Measurements from ENCODE around the gene YIF1A. TPM values are rescaled to one million over a fixed set of nuclear protein-coding genes. Genes with fewer than 3 reads are reported as not detected.

Gene YIF1A
- total RNA-seq, 2 experiments from 2014 or later, result 57.2 to 73.4 TPM

DNA sequence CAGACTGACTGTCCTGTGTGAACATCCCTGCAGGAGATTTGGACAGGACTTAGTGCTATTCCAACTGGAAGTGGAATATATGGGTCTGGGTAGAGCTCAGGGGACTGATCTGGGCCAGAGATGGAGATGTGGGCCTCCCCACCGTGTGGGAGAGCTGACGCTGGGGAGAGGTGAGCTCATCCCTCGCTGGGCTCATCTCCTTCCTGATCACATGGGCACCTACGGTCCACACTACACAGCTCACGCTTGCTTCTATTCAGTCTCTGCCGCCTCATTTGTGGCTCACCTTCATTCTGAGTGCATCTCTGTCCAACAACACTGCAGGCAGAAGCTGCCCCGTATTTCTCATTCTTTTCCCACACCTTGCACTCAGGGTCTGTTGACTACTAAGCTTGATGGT, 37.1 kb downstream of the YIF1A start:
- H3K36me3 ChIP-seq (ENCODE audit: insufficient read depth, low read length), result no peaks in the 10 kb centered on the region
- no peaks in the 10 kb centered on the region for H3K9me3 ChIP-seq (ENCODE audit: low read length)
- H3K79me2 ChIP-seq (ENCODE audit: insufficient read depth, low read depth, low read length), result peaks cover 6% of the 10 kb centered on the region; the same call in 1 of the 2 replicates
- ChIA-PET CTCF (ENCODE audit: unreplicated experiment) (no interaction called here), POLR2A (no interaction called here)
- no peak overlapping the region for H2AFZ ChIP-seq (ENCODE audit: low read length)
- no peak for DNase-seq (ENCODE audit: low spot score)
- BruUV-seq (replicated peaks), result no TSS peak
- H3K9me2 ChIP-seq (ENCODE audit: insufficient read depth, low read length), result no peaks in the 10 kb centered on the region
- intact Hi-C loops (cut with micrococcal nuclease; ENCODE audit: unreplicated experiment), result no loop called here
- H3K4me1 ChIP-seq (ENCODE audit: insufficient read depth, low read length, poor library complexity, severe bottlenecking), result peaks cover 8% of the 10 kb centered on the region
- H3K4me2 ChIP-seq (ENCODE audit: low read length), result no peak overlapping the region
- H4K20me1 ChIP-seq (ENCODE audit: insufficient read depth, low read length), result no peaks in the 10 kb centered on the region
- H3K27ac ChIP-seq (ENCODE audit: low read depth, low read length, poor library complexity, severe bottlenecking), result no peak overlapping the region
- no peak for TF ChIP-seq EZH2phosphoT487 (IDR thresholded peaks at IDR 0.05; ENCODE audit: borderline replicate concordance, low read depth, low read length)
- TF ChIP-seq, protein P1, sequence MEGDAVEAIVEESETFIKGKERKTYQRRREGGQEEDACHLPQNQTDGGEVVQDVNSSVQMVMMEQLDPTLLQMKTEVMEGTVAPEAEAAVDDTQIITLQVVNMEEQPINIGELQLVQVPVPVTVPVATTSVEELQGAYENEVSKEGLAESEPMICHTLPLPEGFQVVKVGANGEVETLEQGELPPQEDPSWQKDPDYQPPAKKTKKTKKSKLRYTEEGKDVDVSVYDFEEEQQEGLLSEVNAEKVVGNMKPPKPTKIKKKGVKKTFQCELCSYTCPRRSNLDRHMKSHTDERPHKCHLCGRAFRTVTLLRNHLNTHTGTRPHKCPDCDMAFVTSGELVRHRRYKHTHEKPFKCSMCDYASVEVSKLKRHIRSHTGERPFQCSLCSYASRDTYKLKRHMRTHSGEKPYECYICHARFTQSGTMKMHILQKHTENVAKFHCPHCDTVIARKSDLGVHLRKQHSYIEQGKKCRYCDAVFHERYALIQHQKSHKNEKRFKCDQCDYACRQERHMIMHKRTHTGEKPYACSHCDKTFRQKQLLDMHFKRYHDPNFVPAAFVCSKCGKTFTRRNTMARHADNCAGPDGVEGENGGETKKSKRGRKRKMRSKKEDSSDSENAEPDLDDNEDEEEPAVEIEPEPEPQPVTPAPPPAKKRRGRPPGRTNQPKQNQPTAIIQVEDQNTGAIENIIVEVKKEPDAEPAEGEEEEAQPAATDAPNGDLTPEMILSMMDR (conservative IDR thresholded peaks at IDR 0.05; ENCODE audit: low read length), result no peak
- no peak overlapping the region for H3K4me3 ChIP-seq (ENCODE audit: low read depth, low read length, poor library complexity, severe bottlenecking)

DNA sequence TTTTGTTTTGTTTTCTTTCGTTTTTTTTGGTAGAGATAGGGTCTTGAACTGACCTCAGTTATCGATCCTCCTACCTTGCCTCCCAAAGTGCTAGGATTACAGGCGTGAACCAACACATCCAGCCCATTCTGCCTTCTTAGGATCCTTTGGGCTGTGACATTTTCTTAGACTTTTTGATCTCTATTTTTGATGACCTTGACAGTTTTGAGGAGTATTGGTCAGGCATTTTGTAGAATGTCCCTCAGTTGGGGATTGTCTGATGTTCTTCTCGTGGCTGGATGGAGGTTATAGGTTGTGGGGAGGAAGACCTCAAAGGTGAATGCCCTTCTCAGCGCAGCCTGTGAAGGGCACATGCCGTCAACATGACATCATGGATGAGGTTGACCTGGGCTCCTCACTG, 40.0 kb downstream of the YIF1A start:
- no peak overlapping the region for H3K27ac ChIP-seq (ENCODE audit: low read depth, low read length, poor library complexity, severe bottlenecking)
- H3K4me1 ChIP-seq (ENCODE audit: insufficient read depth, low read length, poor library complexity, severe bottlenecking), result no peaks in the 10 kb centered on the region
- intact Hi-C loops (cut with micrococcal nuclease; ENCODE audit: unreplicated experiment), result no loop called here
- no peaks in the 10 kb centered on the region for H3K79me2 ChIP-seq (ENCODE audit: insufficient read depth, low read depth, low read length)
- H3K4me3 ChIP-seq (ENCODE audit: low read depth, low read length, poor library complexity, severe bottlenecking), result no peak overlapping the region
- POLR2A ChIA-PET, result no interaction called here
- H3K9me2 ChIP-seq (ENCODE audit: insufficient read depth, low read length), result no peaks in the 10 kb centered on the region
- no peak overlapping the region for H2AFZ ChIP-seq (ENCODE audit: low read length)
- H3K9me3 ChIP-seq (ENCODE audit: low read length), result no peaks in the 10 kb centered on the region
- H4K20me1 ChIP-seq (ENCODE audit: insufficient read depth, low read length), result no peaks in the 10 kb centered on the region
- DNase-seq (ENCODE audit: low spot score), result no peak
- CTCF ChIA-PET (ENCODE audit: unreplicated experiment), result no interaction called here
- no peaks in the 10 kb centered on the region for H3K36me3 ChIP-seq (ENCODE audit: insufficient read depth, low read length)
- BruUV-seq (replicated peaks), result no TSS peak
- H3K4me2 ChIP-seq (ENCODE audit: low read length), result no peak overlapping the region
- no peak for TF ChIP-seq EZH2phosphoT487 (IDR thresholded peaks at IDR 0.05; ENCODE audit: borderline replicate concordance, low read depth, low read length)
- TF ChIP-seq, protein P1 (conservative IDR thresholded peaks at IDR 0.05; ENCODE audit: low read length), result no peak

DNA sequence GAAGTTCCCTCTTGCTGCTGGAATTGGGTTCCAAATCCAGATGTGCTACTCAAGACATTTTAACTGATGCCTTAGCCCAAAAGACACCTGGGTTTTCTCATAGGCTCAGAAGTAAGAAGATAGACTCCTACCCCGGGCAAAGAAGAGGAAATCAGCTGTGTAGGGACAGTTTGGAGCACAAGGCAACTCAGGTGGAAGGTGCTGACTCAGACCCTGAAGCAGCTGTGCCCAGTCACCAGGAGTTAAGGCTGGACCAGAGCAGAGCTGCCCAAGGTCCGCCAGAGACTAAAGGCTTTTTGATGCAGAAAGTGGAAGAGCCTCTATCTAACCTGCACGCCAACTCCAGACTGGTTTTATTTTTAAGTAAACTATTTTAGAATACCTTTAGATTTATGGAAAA, 41.1 kb downstream of the YIF1A start:
- H3K4me2 ChIP-seq (ENCODE audit: low read length), result no peak overlapping the region
- DNase-seq (ENCODE audit: low spot score), result no peak
- H3K4me1 ChIP-seq (ENCODE audit: insufficient read depth, low read length, poor library complexity, severe bottlenecking), result no peaks in the 10 kb centered on the region
- POLR2A ChIA-PET, result no interaction called here
- no peaks in the 10 kb centered on the region for H3K9me2 ChIP-seq (ENCODE audit: insufficient read depth, low read length)
- H3K27ac ChIP-seq (ENCODE audit: low read depth, low read length, poor library complexity, severe bottlenecking), result no peak overlapping the region
- no peaks in the 10 kb centered on the region for H3K36me3 ChIP-seq (ENCODE audit: insufficient read depth, low read length)
- H2AFZ ChIP-seq (ENCODE audit: low read length), result no peak overlapping the region
- CTCF ChIA-PET (ENCODE audit: unreplicated experiment), result no interaction called here
- TF ChIP-seq EZH2phosphoT487 (IDR thresholded peaks at IDR 0.05; ENCODE audit: borderline replicate concordance, low read depth, low read length), result no peak
- TF ChIP-seq, protein P1 (conservative IDR thresholded peaks at IDR 0.05; ENCODE audit: low read length), result no peak
- no peaks in the 10 kb centered on the region for H3K79me2 ChIP-seq (ENCODE audit: insufficient read depth, low read depth, low read length)
- no peaks in the 10 kb centered on the region for H3K9me3 ChIP-seq (ENCODE audit: low read length)
- H3K4me3 ChIP-seq (ENCODE audit: low read depth, low read length, poor library complexity, severe bottlenecking), result no peak overlapping the region
- BruUV-seq (replicated peaks), result no TSS peak
- intact Hi-C loops (cut with micrococcal nuclease; ENCODE audit: unreplicated experiment), result no loop called here
- H4K20me1 ChIP-seq (ENCODE audit: insufficient read depth, low read length), result no peaks in the 10 kb centered on the region
